Measurements from ENCODE around the gene DES. TPM values are rescaled to one million over a fixed set of nuclear protein-coding genes. Genes with fewer than 3 reads are reported as not detected.

DES gene
- total RNA-seq, 1 experiment from 2014 or later = 1.6 TPM

- ChIA-PET POLR2A (no interaction called here), CTCF (interaction anchor here (0.6 to 2.6 kb wide), 19 partner anchors 10 to 311 kb away, joined by 3 to 22 read pairs (median 4); partner anchors contain the start of genes DNPEP and GMPPA)
- H3K27me3 Mint-ChIP-seq (ENCODE audit: low read depth) = peaks cover 20% of the 10 kb centered on the region
- H3K9me3 Mint-ChIP-seq = no peaks in the 10 kb centered on the region
- ATAC-seq = peak; percentile 36
- H3K27ac Mint-ChIP-seq = peak overlapping the region; percentile 69; the same call in 1 of the 2 replicates
- H3K36me3 Mint-ChIP-seq = no peaks in the 10 kb centered on the region
- H3K4me3 Mint-ChIP-seq = no peak overlapping the region
- DNase-seq (ENCODE audit: low spot score) = no peak
- no peak for TF ChIP-seq ZNF317 (CRISPR knock-in tag; IDR thresholded peaks at IDR 0.05; ENCODE audit: borderline replicate concordance, low read depth)
- no peak for TF ChIP-seq FOXP1 (CRISPR knock-in tag; IDR thresholded peaks at IDR 0.05; ENCODE audit: borderline replicate concordance)
- 0 out of 2 replicates have a peak, but pooled peaks have one; percentile 12 for TF ChIP-seq GTF2I (CRISPR knock-in tag; conservative IDR thresholded peaks at IDR 0.05)
- H3K4me1 Mint-ChIP-seq = peaks cover 8% of the 10 kb centered on the region
Measured at GRCh38 chr2:219430633-219431615, 12.7 kb downstream of the DES start.

- no peaks in the 10 kb centered on the region for H3K36me3 Mint-ChIP-seq
- no peaks in the 10 kb centered on the region for H3K9me3 Mint-ChIP-seq
- H3K27ac Mint-ChIP-seq = 0 out of 2 replicates have a peak overlapping the region, but pooled peaks have one; percentile 33
- peaks cover 8% of the 10 kb centered on the region for H3K4me1 Mint-ChIP-seq
- peaks cover 15% of the 10 kb centered on the region for H3K27me3 Mint-ChIP-seq (ENCODE audit: low read depth)
- H3K4me3 Mint-ChIP-seq = peak overlapping the region; percentile 71
- ATAC-seq (peak; percentile 82), DNase-seq (ENCODE audit: low spot score) (peak; percentile 88)
- ChIA-PET POLR2A (interaction anchor here (0.7 to 1.4 kb wide), 3 partner anchors 14 to 46 kb away, joined by 4 to 5 read pairs (median 4); partner anchors contain the start of gene DNPEP), CTCF (interaction anchor here (0.6 to 6.7 kb wide), 39 partner anchors 8 to 222 kb away, joined by 3 to 119 read pairs (median 8); partner anchors contain the start of genes CHPF, DES, DNAJB2 and DNPEP)
- TF ChIP-seq FOXP1 (CRISPR knock-in tag; IDR thresholded peaks at IDR 0.05; ENCODE audit: borderline replicate concordance) = no peak
- 0 out of 2 replicates have a peak, but pooled peaks have one; percentile 52 for TF ChIP-seq NFE2L1 (CRISPR knock-in tag; IDR thresholded peaks at IDR 0.05)
- 0 out of 2 replicates have a peak, but pooled peaks have one; percentile 50 for TF ChIP-seq MYBL2 (CRISPR knock-in tag; IDR thresholded peaks at IDR 0.05)
- TF ChIP-seq NR1H2 (CRISPR knock-in tag; IDR thresholded peaks at IDR 0.05) = no peak
- TF ChIP-seq JAZF1 (CRISPR knock-in tag; IDR thresholded peaks at IDR 0.05) = no peak
- TF ChIP-seq PRDM15 (CRISPR knock-in tag; IDR thresholded peaks at IDR 0.05) = peak; percentile 98
- no peak for TF ChIP-seq ARID4B (CRISPR knock-in tag; IDR thresholded peaks at IDR 0.05; ENCODE audit: borderline replicate concordance)
- TF ChIP-seq ERG (CRISPR knock-in tag; IDR thresholded peaks at IDR 0.05) = no peak
- no peak for TF ChIP-seq AR (CRISPR knock-in tag; IDR thresholded peaks at IDR 0.05)
- peak; percentile 67; the same call in 1 of the 2 replicates for TF ChIP-seq ZBTB43 (CRISPR knock-in tag; IDR thresholded peaks at IDR 0.05)
- TF ChIP-seq MLX (CRISPR knock-in tag; IDR thresholded peaks at IDR 0.05) = no peak
Measured at GRCh38 chr2:219433666-219434467, 15.7 kb downstream of the DES start.

Measured in WTC11 (cell line).